Measurements from ENCODE around the gene ZNF574.

- TF ChIP-seq CTCF (IDR thresholded peaks at IDR 0.05): no peak
- no peak for TF ChIP-seq POLR2A (IDR thresholded peaks at IDR 0.05)
Observed at GRCh38 chr19:42130254-42130573, 54.2 kb downstream of the ZNF574 start.
